H1 (cell line): ENCODE data around the gene PI4KA. TPM values are rescaled to one million over a fixed set of nuclear protein-coding genes. Genes with fewer than 3 reads are reported as not detected.

Experiments used
- polyA plus RNA-seq, 7 experiments: library from polyadenylated mRNA; depleted of rRNA in 3 of 7; stranded (reverse) in 5 of 7; unstranded in 2 of 7; fragments of >200 nt in 5 of 7; fragments of 200-250 nt in 2 of 7; gene quantifications; 1 replicate in 5 of 7; 2 replicates in 1 of 7; 4 replicates in 1 of 7; pipeline versions ENCODE4 v1.2.1 to v1.2.3, GENCODE V29; 2011 to 2013; ENCODE audit warnings: missing spikeins in 2 of 7, mixed read lengths in 2 of 7
- total RNA-seq: library from RNA; stranded (reverse); fragmentation: NEBNext Ultra II Directional; extraction: Animal tissue kit (Norgen Biotek cat#: 25700); gene quantifications from 2 replicates; pipeline ENCODE4 v1.2.1, GENCODE V29; 2021
- TF ChIP-seq, protein P1 (sequence below): IDR thresholded peaks from 2 replicates; pipeline ENCODE4 v1.6.1; 2012; ENCODE audit warnings: inconsistent platforms

PI4KA gene
- total and polyA plus RNA-seq, 2 of the 8 experiments (the other 6 are each of a cell fraction or from before 2014, with no cell fraction given) = 22.5 to 37.7 TPM

DNA sequence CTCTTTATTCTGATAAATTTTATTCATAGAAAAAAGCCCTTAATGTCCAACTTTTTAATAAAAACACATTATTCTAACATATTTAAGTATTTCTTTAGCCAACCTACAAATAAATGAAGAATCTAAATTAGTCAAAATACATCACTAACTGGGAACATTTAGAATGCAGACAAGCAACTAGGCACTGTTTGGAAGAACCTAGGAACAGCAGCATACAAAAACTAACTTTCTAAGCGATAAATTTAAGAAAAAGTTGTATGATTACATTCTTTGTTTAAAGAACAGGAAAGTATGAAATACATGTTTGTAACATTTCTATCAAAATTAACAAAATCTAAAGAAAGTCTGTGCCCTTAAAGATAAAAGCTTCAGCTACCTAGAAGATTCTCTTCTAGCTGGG, 35.3 kb downstream of the PI4KA start (continued):
- TF ChIP-seq, protein P1, sequence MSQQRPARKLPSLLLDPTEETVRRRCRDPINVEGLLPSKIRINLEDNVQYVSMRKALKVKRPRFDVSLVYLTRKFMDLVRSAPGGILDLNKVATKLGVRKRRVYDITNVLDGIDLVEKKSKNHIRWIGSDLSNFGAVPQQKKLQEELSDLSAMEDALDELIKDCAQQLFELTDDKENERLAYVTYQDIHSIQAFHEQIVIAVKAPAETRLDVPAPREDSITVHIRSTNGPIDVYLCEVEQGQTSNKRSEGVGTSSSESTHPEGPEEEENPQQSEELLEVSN = no peak
